Endothelial cell of umbilical vein (primary cell): ENCODE measurements around the gene MRPL33. TPM values are rescaled to one million over a fixed set of nuclear protein-coding genes. Genes with fewer than 3 reads are reported as not detected.

Experiments used
- BruUV-seq: library from RNA; stranded (reverse); fragments of 400-500 nt; replicated peaks from 2 replicates; lab custom pipeline; 2021; lab: Mats Ljungman, UMichigan
- CTCF ChIA-PET: fragments of 300-600, 350-600 bp; sonication (Branson Sonifier 250); formaldehyde crosslinking; loops from one replicate; lab custom pipeline; 2021; ENCODE audit warnings: antibody characterized with exemption, inconsistent platforms; lab: Charles Lee
- POLR2A ChIA-PET: fragments of 300-600, 350-600 bp; sonication (Branson Sonifier 250); formaldehyde crosslinking; loops from one replicate; lab custom pipeline; 2021; ENCODE audit warnings: antibody characterized with exemption, inconsistent platforms; lab: Charles Lee
- DNase-seq: peaks from one replicate; pipeline ENCODE4 v3.0.0-alpha.2; 2011; ENCODE audit warnings: low read depth, low spot score
- FAIRE-seq: peaks from 2 replicates; lab custom pipeline; 2011; peaks lifted over from hg19 to GRCh38; lab: Jason Lieb, UNC
- H2AFZ ChIP-seq: 2 replicates; pipeline ENCODE4 v1.6.0; 2012; ENCODE audit warnings: low read depth, low read length, control low read depth, inconsistent platforms
- H3K27ac ChIP-seq: 2 replicates; pipeline ENCODE4 v1.5.1; 2011; ENCODE audit warnings: low read depth, mild to moderate bottlenecking, control low read depth, low read length, moderate library complexity; ENCODE audit not compliant: insufficient read depth
- H3K27me3 ChIP-seq, 2 experiments: 2 replicates each; pipeline versions ENCODE4 v1.6.0 to v1.6.1; 2011; ENCODE audit warnings: low read length in 2 of 2, mixed read lengths in 1 of 2; ENCODE audit not compliant: control insufficient read depth in 2 of 2, insufficient read depth in 2 of 2
- H3K36me3 ChIP-seq, 2 experiments: 2 replicates in 1 of 2; 3 replicates in 1 of 2; pipeline ENCODE4 v1.5.1; 2011; ENCODE audit warnings: low read length in 2 of 2, mild to moderate bottlenecking in 1 of 2, moderate library complexity in 1 of 2; ENCODE audit not compliant: control insufficient read depth in 2 of 2, insufficient read depth in 2 of 2; ENCODE audit errors: extremely low read depth in 1 of 2
- H3K4me1 ChIP-seq: 3 replicates; pipeline ENCODE4 v1.5.1; 2011; ENCODE audit warnings: mild to moderate bottlenecking, low read length; ENCODE audit not compliant: control insufficient read depth, insufficient read depth; ENCODE audit errors: extremely low read depth
- H3K4me2 ChIP-seq: 2 replicates; pipeline ENCODE4 v1.6.1; 2011; ENCODE audit warnings: low read length, control low read depth, mixed read lengths; ENCODE audit not compliant: insufficient read depth
- H3K4me3 ChIP-seq, 3 experiments: fragments of 200-600 bp in 1 of 3; sonication (generic), shearing (Covaris generic) in 1 of 3; replicated peaks in 1 of 3; 2 replicates each; pipeline ENCODE4 v1.5.1; 2011 to 2016; ENCODE audit warnings: control low read depth in 3 of 3, low read length in 3 of 3, mild to moderate bottlenecking in 2 of 3, inconsistent platforms in 1 of 3, low read depth in 1 of 3, moderate library complexity in 1 of 3; ENCODE audit not compliant: insufficient read depth in 1 of 3
- H3K79me2 ChIP-seq: 2 replicates; pipeline ENCODE4 v1.6.0; 2012; ENCODE audit warnings: low read length, inconsistent platforms; ENCODE audit not compliant: control insufficient read depth, insufficient read depth
- H3K9ac ChIP-seq: replicated peaks from 2 replicates; pipeline ENCODE3; 2011; ENCODE audit warnings: low read length, control low read depth; ENCODE audit not compliant: insufficient read depth; ENCODE audit errors: extremely low read depth
- H3K9me1 ChIP-seq: replicated peaks from 3 replicates; pipeline ENCODE4 v1.6.0; 2011; ENCODE audit warnings: mild to moderate bottlenecking, low read length; ENCODE audit not compliant: control insufficient read depth, insufficient read depth; ENCODE audit errors: extremely low read depth
- H3K9me3 ChIP-seq: replicated peaks from 2 replicates; pipeline ENCODE4 v1.5.1; 2012; ENCODE audit warnings: low read length, inconsistent platforms; ENCODE audit not compliant: control insufficient read depth, insufficient read depth
- H4K20me1 ChIP-seq: replicated peaks from 2 replicates; pipeline ENCODE3; 2011; ENCODE audit warnings: mild to moderate bottlenecking, low read length; ENCODE audit not compliant: control insufficient read depth, insufficient read depth; ENCODE audit errors: extremely low read depth
- GATA2 ChIP-seq: IDR thresholded peaks from 2 replicates; pipeline ENCODE4 v1.7.0; 2011; ENCODE audit warnings: low read depth, mild to moderate bottlenecking, moderate library complexity, mixed read lengths, low read length; ENCODE audit not compliant: insufficient read length, insufficient read depth
- JUN ChIP-seq: IDR thresholded peaks from 2 replicates; pipeline ENCODE4 v1.6.1; 2011; ENCODE audit warnings: borderline replicate concordance, low read depth; ENCODE audit not compliant: insufficient read length, insufficient read depth
- MAX ChIP-seq: IDR thresholded peaks from 2 replicates; pipeline ENCODE4 v1.6.1; 2011; ENCODE audit not compliant: insufficient read depth, insufficient read length
- POLR2A ChIP-seq: IDR thresholded peaks from 2 replicates; pipeline ENCODE4 v1.6.1; 2012; ENCODE audit warnings: low read depth, mild to moderate bottlenecking, control low read depth, low read length
- dilution Hi-C: fragments of 300-500 bp; cut with MboI; formaldehyde crosslinking; loops from one replicate; pipeline ENCODE4 v1.15.0; 2019; ENCODE audit warnings: low sequenced_read_pairs; ENCODE audit not compliant: extremely low pct_ligation_motif_present
- intact Hi-C: fragments of 100-400 bp; cut with micrococcal nuclease; formaldehyde crosslinking; loops from one replicate; pipeline ENCODE4 v1.10.0; 2022
- polyA plus RNA-seq, 4 experiments: library from polyadenylated mRNA; depleted of rRNA in 3 of 4; stranded (reverse) in 3 of 4; unstranded in 1 of 4; fragments of >200 nt; gene quantifications; 2 replicates each; pipeline versions ENCODE4 v1.2.1 to v1.2.3, GENCODE V29; 2011 to 2012; ENCODE audit warnings: missing spikeins in 1 of 4
- total RNA-seq: library from RNA; stranded (reverse); gene quantifications from 2 replicates; pipeline ENCODE4 v1.2.3, GENCODE V29; 2021

Gene MRPL33
- total and polyA plus RNA-seq, 2 donors (not counting 3 experiments of a cell fraction or from before 2014, with no cell fraction given), result 36.1 to 97.4 TPM

DNA sequence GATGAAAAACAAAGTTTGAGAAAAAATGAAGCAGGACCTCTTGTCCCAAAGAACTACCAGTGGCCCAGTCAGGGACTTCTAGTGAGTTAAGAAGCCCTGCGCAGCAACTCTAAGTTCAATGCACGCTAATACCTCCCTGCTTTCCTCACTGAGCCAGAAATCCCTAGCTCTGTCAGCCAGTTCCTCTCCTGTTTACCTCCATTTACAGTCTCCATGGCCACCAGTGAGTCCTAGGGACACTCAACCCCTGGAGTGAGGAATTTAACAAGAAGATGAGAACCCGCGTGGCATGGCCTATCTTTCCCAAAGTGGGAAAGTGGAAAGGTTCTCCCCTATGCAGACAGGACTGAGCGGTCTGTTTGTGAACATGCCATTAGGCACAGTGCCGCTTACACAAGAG lies 31.0 kb downstream of the MRPL33 start:
- TF ChIP-seq JUN (no peak), POLR2A (no peak)
- no TSS peak for BruUV-seq

GRCh38 chr2:27803046-27803445 lies 31.5 kb downstream of the MRPL33 start:
- no peak overlapping the region for H3K9ac ChIP-seq
- no peak overlapping the region for H3K4me3 ChIP-seq
- no peaks in the 10 kb centered on the region for H3K79me2 ChIP-seq
- H3K9me3 ChIP-seq, result no peaks in the 10 kb centered on the region
- intact Hi-C loops, result no loop called here
- H3K27ac ChIP-seq, result no peak overlapping the region
- ChIA-PET POLR2A (no interaction called here), CTCF (no interaction called here)
- no peaks in the 10 kb centered on the region for H3K27me3 ChIP-seq
- dilution Hi-C loops, result no loop called here
- DNase-seq, result no peak
- FAIRE-seq, result peak; percentile 24
- no peaks in the 10 kb centered on the region for H3K36me3 ChIP-seq
- BruUV-seq, result no TSS peak
- H3K4me1 ChIP-seq, result peaks cover 24% of the 10 kb centered on the region
- no peaks in the 10 kb centered on the region for H3K9me1 ChIP-seq
- TF ChIP-seq MAX (no peak), POLR2A (no peak), GATA2 (no peak)
- no peaks in the 10 kb centered on the region for H4K20me1 ChIP-seq
- H3K4me2 ChIP-seq, result no peak overlapping the region
- no peak overlapping the region for H2AFZ ChIP-seq

More for the DNA sequence above, 31.0 kb downstream of the MRPL33 start:
- Histone ChIP-seq H4K20me1 (no peaks in the 10 kb centered on the region), H3K4me2 (no peak overlapping the region), H3K9me3 (no peaks in the 10 kb centered on the region), H3K36me3 (no peaks in the 10 kb centered on the region), H3K9ac (no peak overlapping the region), H3K27ac (no peak overlapping the region), H3K27me3 (no peaks in the 10 kb centered on the region), H3K9me1 (no peaks in the 10 kb centered on the region), H3K4me1 (peaks cover 24% of the 10 kb centered on the region), H3K4me3 (no peak overlapping the region), H3K79me2 (no peaks in the 10 kb centered on the region), H2AFZ (no peak overlapping the region)
- intact Hi-C loops (no loop called here), dilution Hi-C loops (no loop called here)
- POLR2A ChIA-PET, result no interaction called here
- CTCF ChIA-PET, result no interaction called here
- DNase-seq (no peak), FAIRE-seq (no peak)
